Ectodermal cell (in vitro differentiated cells): Measurements from ENCODE around the gene CNTN2.

ENCODE experiments used
- H3K27ac ChIP-seq: 2 replicates; pipeline ENCODE4 v1.7.0; 2013; ENCODE audit warnings: mild to moderate bottlenecking, low read depth, low read length; ENCODE audit not compliant: insufficient read depth, poor library complexity, severe bottlenecking
- H3K27me3 ChIP-seq: 2 replicates; pipeline ENCODE4 v1.7.0; 2013; ENCODE audit warnings: mild to moderate bottlenecking, low read length; ENCODE audit not compliant: insufficient read depth, control insufficient read depth, poor library complexity, severe bottlenecking
- H3K36me3 ChIP-seq: one replicate; pipeline ENCODE4 v1.7.0; 2013; ENCODE audit warnings: low read length; ENCODE audit not compliant: control insufficient read depth, insufficient read depth
- H3K4me1 ChIP-seq: one replicate; pipeline ENCODE4 v1.7.0; 2013; ENCODE audit warnings: low read length; ENCODE audit not compliant: control insufficient read depth, insufficient read depth
- H3K4me3 ChIP-seq: 2 replicates; pipeline ENCODE4 v1.7.0; 2013; ENCODE audit warnings: low read depth, low read length, control low read depth; ENCODE audit not compliant: insufficient read depth
- H3K9me3 ChIP-seq: 2 replicates; pipeline ENCODE4 v1.7.0; 2013; ENCODE audit warnings: mild to moderate bottlenecking, low read length, moderate library complexity; ENCODE audit not compliant: control insufficient read depth
- WGBS, 2 experiments: methylation state at CpG; one replicate each; pipeline ENCODE4 v1.1.7; 2013; ENCODE audit warnings: missing lambda C conversion rate in 2 of 2; 5-methylcytosine and 5-hydroxymethylcytosine counted together

CNTN2 gene

GRCh38 chr1:205077158-205077933 is 34.3 kb downstream of the CNTN2 start:
- no peaks in the 10 kb centered on the region for H3K36me3 ChIP-seq
- H3K27ac ChIP-seq: no peak overlapping the region
- H3K9me3 ChIP-seq: no peaks in the 10 kb centered on the region
- H3K27me3 ChIP-seq: no peaks in the 10 kb centered on the region
- WGBS, 2 experiments: 92 to 98% methylated on average over 7 of the region's 7 CpGs
- H3K4me1 ChIP-seq: no peaks in the 10 kb centered on the region
- H3K4me3 ChIP-seq: no peak overlapping the region

GRCh38 chr1:205077934-205078311 is 34.9 kb downstream of the CNTN2 start:
- no peaks in the 10 kb centered on the region for H3K36me3 ChIP-seq
- no peaks in the 10 kb centered on the region for H3K27me3 ChIP-seq
- 100% methylated on average over 1 of the region's 1 CpG for WGBS, 2 experiments
- H3K9me3 ChIP-seq: no peaks in the 10 kb centered on the region
- H3K4me3 ChIP-seq: no peak overlapping the region
- H3K4me1 ChIP-seq: peaks cover 4% of the 10 kb centered on the region
- no peak overlapping the region for H3K27ac ChIP-seq

- Histone ChIP-seq H3K27ac (no peak overlapping the region), H3K4me3 (no peak overlapping the region), H3K36me3 (peaks cover 11% of the 10 kb centered on the region), H3K9me3 (no peaks in the 10 kb centered on the region), H3K27me3 (no peaks in the 10 kb centered on the region), H3K4me1 (peaks cover 5% of the 10 kb centered on the region)
- WGBS, 2 experiments: 36 to 47% methylated on average over 4 of the region's 4 CpGs
Observed at GRCh38 chr1:205082431-205082830, 39.4 kb downstream of the CNTN2 start.

GRCh38 chr1:205084360-205084759 is 41.3 kb downstream of the CNTN2 start, which contains the start of gene TMEM81:
TSS of gene TMEM81 (minus strand) at chr1:205084460. CDS start at chr1:205084320, 140 bp downstream.
- H3K4me3 ChIP-seq: no peak within 1 kb of the TSS
- peaks cover 18% of the 10 kb centered on the region for H3K36me3 ChIP-seq
- WGBS, 2 experiments: 94 to 97% methylated on average over 2 of the region's 2 CpGs
- H3K27ac ChIP-seq: no peak within 1 kb of the TSS
- peaks cover 5% of the 10 kb centered on the region for H3K4me1 ChIP-seq
- no peaks in the 10 kb centered on the region for H3K9me3 ChIP-seq
- H3K27me3 ChIP-seq: no peaks in the 10 kb centered on the region

- H3K4me3 ChIP-seq: no peak overlapping the region
- 90 to 100% methylated on average over 1 to 2 of the region's 3 CpGs for WGBS, 2 experiments
- H3K27me3 ChIP-seq: no peaks in the 10 kb centered on the region
- H3K4me1 ChIP-seq: no peaks in the 10 kb centered on the region
- no peak overlapping the region for H3K27ac ChIP-seq
- no peaks in the 10 kb centered on the region for H3K9me3 ChIP-seq
- peaks cover 34% of the 10 kb centered on the region for H3K36me3 ChIP-seq
Observed at GRCh38 chr1:205088341-205088740, 45.3 kb downstream of the CNTN2 start.

- H3K27me3 ChIP-seq: no peaks in the 10 kb centered on the region
- peaks cover 54% of the 10 kb centered on the region for H3K36me3 ChIP-seq
- H3K4me3 ChIP-seq: no peak overlapping the region
- no peaks in the 10 kb centered on the region for H3K4me1 ChIP-seq
- WGBS, 2 experiments: 95 to 97% methylated on average over 4 of the region's 4 CpGs
- H3K27ac ChIP-seq: no peak overlapping the region
- no peaks in the 10 kb centered on the region for H3K9me3 ChIP-seq
Observed at GRCh38 chr1:205091043-205091740, 48.2 kb downstream of the CNTN2 start.

GRCh38 chr1:205095422-205095821 is 52.4 kb downstream of the CNTN2 start:
- H3K36me3 ChIP-seq: peaks cover 62% of the 10 kb centered on the region
- H3K4me3 ChIP-seq: no peak overlapping the region
- no peaks in the 10 kb centered on the region for H3K9me3 ChIP-seq
- H3K27ac ChIP-seq: no peak overlapping the region
- no peaks in the 10 kb centered on the region for H3K4me1 ChIP-seq
- H3K27me3 ChIP-seq: no peaks in the 10 kb centered on the region

- H3K4me3 ChIP-seq: no peak overlapping the region
Observed at GRCh38 chr1:205098242-205098641, 55.2 kb downstream of the CNTN2 start.

GRCh38 chr1:205102404-205102803 is 59.4 kb downstream of the CNTN2 start:
- WGBS, 2 experiments: 94 to 95% methylated on average over 3 of the region's 3 CpGs
- H3K4me1 ChIP-seq: no peaks in the 10 kb centered on the region
- no peak overlapping the region for H3K27ac ChIP-seq
- H3K9me3 ChIP-seq: no peaks in the 10 kb centered on the region
- no peaks in the 10 kb centered on the region for H3K27me3 ChIP-seq
- no peak overlapping the region for H3K4me3 ChIP-seq
- peaks cover 61% of the 10 kb centered on the region for H3K36me3 ChIP-seq

More at GRCh38 chr1:205098242-205098641, 55.2 kb downstream of the CNTN2 start:
- no peaks in the 10 kb centered on the region for H3K9me3 ChIP-seq
- peaks cover 68% of the 10 kb centered on the region for H3K36me3 ChIP-seq
- H3K4me1 ChIP-seq: no peaks in the 10 kb centered on the region
- H3K27ac ChIP-seq: no peak overlapping the region
- H3K27me3 ChIP-seq: no peaks in the 10 kb centered on the region

GRCh38 chr1:205107327-205107726 is 64.3 kb downstream of the CNTN2 start:
- H3K27me3 ChIP-seq: no peaks in the 10 kb centered on the region
- no peak overlapping the region for H3K4me3 ChIP-seq
- H3K27ac ChIP-seq: no peak overlapping the region
- WGBS, 2 experiments: 93 to 95% methylated on average over 4 of the region's 4 CpGs
- H3K36me3 ChIP-seq: peaks cover 27% of the 10 kb centered on the region
- no peaks in the 10 kb centered on the region for H3K4me1 ChIP-seq
- no peaks in the 10 kb centered on the region for H3K9me3 ChIP-seq
